Loucy (cell line): ENCODE data around the gene TTLL9.

Source experiments
- EZH2phosphoT487 ChIP-seq: fragments of 200-600 bp; IDR thresholded peaks from 2 replicates; pipeline ENCODE4 v1.6.1; 2018; ENCODE audit warnings: antibody characterized with exemption, mild to moderate bottlenecking, moderate library complexity, borderline replicate concordance
- TF ChIP-seq, protein P1 (sequence below): fragments of 200-600 bp; sonication (generic); conservative IDR thresholded peaks from 2 replicates; pipeline ENCODE4 v1.5.1; 2014; ENCODE audit warnings: mild to moderate bottlenecking, antibody characterized with exemption, low read length

DNA sequence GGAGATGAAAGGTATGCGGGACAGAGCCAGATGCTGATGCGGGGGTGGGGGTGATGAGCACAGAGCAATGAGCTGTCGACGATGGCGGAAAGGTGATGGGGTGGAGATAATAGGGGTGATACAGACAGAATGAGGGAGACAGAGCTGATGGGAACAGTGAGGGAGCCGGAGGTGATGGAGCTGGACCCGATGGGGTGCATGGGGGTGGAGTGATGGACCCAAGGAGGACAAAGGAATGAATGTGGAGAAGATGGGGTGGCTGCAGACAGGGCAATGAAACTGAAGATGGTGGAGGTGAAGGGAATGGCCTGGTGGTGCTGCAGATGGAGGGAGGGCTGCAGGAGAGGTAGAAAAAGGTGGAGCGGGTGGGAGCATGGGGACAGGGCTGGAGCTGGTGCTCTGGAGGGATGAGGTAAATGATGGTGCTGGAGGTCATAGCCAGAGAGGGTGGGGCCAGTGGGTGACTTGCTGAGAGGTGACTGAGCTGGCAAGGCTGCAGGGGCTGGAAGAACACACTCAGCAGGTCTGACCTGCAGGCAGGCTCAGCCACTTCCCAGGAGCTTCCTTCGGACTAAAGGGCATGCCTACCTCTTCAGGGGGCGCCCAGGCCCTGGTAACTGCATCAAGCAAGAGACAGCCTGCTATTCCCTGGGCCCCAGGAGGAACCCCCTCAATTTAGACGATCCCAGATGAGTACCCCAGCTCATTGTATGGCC, 19.0 kb upstream of the TTLL9 start:
- TF ChIP-seq, protein P1, sequence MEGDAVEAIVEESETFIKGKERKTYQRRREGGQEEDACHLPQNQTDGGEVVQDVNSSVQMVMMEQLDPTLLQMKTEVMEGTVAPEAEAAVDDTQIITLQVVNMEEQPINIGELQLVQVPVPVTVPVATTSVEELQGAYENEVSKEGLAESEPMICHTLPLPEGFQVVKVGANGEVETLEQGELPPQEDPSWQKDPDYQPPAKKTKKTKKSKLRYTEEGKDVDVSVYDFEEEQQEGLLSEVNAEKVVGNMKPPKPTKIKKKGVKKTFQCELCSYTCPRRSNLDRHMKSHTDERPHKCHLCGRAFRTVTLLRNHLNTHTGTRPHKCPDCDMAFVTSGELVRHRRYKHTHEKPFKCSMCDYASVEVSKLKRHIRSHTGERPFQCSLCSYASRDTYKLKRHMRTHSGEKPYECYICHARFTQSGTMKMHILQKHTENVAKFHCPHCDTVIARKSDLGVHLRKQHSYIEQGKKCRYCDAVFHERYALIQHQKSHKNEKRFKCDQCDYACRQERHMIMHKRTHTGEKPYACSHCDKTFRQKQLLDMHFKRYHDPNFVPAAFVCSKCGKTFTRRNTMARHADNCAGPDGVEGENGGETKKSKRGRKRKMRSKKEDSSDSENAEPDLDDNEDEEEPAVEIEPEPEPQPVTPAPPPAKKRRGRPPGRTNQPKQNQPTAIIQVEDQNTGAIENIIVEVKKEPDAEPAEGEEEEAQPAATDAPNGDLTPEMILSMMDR, result no peak
- TF ChIP-seq EZH2phosphoT487, result no peak
